H1 (cell line): Measurements from ENCODE around the gene LANCL3. TPM values are rescaled to one million over a fixed set of nuclear protein-coding genes. Genes with fewer than 3 reads are reported as not detected.
A peak's percentile ranks its signal among the peaks of the same experiment; 100 is the strongest.

Experiments used
- CREB1 ChIP-seq: IDR thresholded peaks from 2 replicates; pipeline ENCODE4 v1.6.1; 2012; ENCODE audit warnings: inconsistent platforms
- E2F6 ChIP-seq: IDR thresholded peaks from 2 replicates; pipeline ENCODE4 v1.6.1; 2012; ENCODE audit warnings: inconsistent platforms
- YY1 ChIP-seq: IDR thresholded peaks from 2 replicates; pipeline ENCODE4 v1.6.1; 2011; ENCODE audit warnings: low read depth, mild to moderate bottlenecking, low read length
- polyA plus RNA-seq, 7 experiments: library from polyadenylated mRNA; depleted of rRNA in 3 of 7; stranded (reverse) in 5 of 7; unstranded in 2 of 7; fragments of >200 nt in 5 of 7; fragments of 200-250 nt in 2 of 7; gene quantifications; 1 replicate in 5 of 7; 2 replicates in 1 of 7; 4 replicates in 1 of 7; pipeline versions ENCODE4 v1.2.1 to v1.2.3, GENCODE V29; 2011 to 2013; ENCODE audit warnings: missing spikeins in 2 of 7, mixed read lengths in 2 of 7
- total RNA-seq: library from RNA; stranded (reverse); fragmentation: NEBNext Ultra II Directional; extraction: Animal tissue kit (Norgen Biotek cat#: 25700); gene quantifications from 2 replicates; pipeline ENCODE4 v1.2.1, GENCODE V29; 2021

Gene LANCL3
- total and polyA plus RNA-seq, 2 of the 8 experiments (the other 6 are each of a cell fraction or from before 2014, with no cell fraction given): 0.11 to 0.37 TPM

GRCh38 chrX:37685381-37686359 is 114.2 kb downstream of the LANCL3 start, which contains the start of gene XK (continued):
- TF ChIP-seq YY1 (no peak), E2F6 (peak; percentile 96), CREB1 (peak; percentile 23; the same call in 1 of the 2 replicates)
